Stomach (tissue), 4 donors: ENCODE measurements around the gene SLC25A51.

Experiments used
- POLR2A ChIP-seq, 4 donors: fragments of 450-650 bp; IDR thresholded peaks; one replicate each; pipeline ENCODE4 v1.6.1; 2016; ENCODE audit warnings: antibody characterized with exemption in 4 of 4, control low read depth in 2 of 4, mild to moderate bottlenecking in 1 of 4, moderate library complexity in 1 of 4
- TF ChIP-seq, protein P1 (sequence below), 7 experiments: fragments of 450-650 bp in 4 of 7; fragments of 200-600 bp in 3 of 7; sonication (generic) in 3 of 7; IDR thresholded peaks; one replicate each; pipeline ENCODE4 v1.5.1; 2016 to 2019; ENCODE audit warnings: antibody characterized with exemption in 7 of 7, control low read depth in 2 of 7, mild to moderate bottlenecking in 1 of 7

DNA sequence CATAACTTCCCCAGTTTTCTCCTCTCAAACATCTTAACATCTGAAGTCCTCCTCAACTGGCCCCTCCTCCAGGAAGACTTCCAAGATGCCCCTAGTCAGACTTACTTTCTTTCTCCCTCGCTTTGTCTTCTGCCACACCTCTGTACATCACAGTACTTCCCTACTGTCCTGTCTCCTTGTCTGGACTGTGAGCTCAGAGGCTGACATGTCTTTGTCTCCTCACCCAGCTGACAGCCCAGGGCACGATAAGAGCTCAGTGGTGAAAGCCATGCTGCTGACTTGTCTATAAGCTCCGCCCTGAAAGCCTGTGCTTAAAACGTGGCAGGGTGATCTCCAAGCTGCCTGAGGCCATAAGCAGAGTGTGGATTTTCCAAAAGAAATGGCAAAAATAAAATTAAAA is 33.0 kb upstream of the SLC25A51 start:
- TF ChIP-seq, protein P1, sequence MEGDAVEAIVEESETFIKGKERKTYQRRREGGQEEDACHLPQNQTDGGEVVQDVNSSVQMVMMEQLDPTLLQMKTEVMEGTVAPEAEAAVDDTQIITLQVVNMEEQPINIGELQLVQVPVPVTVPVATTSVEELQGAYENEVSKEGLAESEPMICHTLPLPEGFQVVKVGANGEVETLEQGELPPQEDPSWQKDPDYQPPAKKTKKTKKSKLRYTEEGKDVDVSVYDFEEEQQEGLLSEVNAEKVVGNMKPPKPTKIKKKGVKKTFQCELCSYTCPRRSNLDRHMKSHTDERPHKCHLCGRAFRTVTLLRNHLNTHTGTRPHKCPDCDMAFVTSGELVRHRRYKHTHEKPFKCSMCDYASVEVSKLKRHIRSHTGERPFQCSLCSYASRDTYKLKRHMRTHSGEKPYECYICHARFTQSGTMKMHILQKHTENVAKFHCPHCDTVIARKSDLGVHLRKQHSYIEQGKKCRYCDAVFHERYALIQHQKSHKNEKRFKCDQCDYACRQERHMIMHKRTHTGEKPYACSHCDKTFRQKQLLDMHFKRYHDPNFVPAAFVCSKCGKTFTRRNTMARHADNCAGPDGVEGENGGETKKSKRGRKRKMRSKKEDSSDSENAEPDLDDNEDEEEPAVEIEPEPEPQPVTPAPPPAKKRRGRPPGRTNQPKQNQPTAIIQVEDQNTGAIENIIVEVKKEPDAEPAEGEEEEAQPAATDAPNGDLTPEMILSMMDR (IDR thresholded peaks at IDR 0.05), result no peak
- TF ChIP-seq POLR2A (IDR thresholded peaks at IDR 0.05), result no peak
